NCI-H345 treated with DMSO at 0.1 percent for 48 hours (cell line): ENCODE results near the gene FAM209A.
"Not testable (repeated sequence)": the region's sequence is repeated elsewhere in the genome, so short reads cannot be mapped to it uniquely, and the experiment has no call there.

Experiments
- DNase-seq: peaks from one replicate; lab custom pipeline; 2025; ENCODE audit not compliant: unreplicated experiment; lab: John Stamatoyannopoulos, UW

FAM209A gene

GRCh38 chr20:56524444-56524843 lies at the start of gene FAM209A:
Gene FAM209A (plus strand): TSS chr20:56524744. CDS start chr20:56524809, 65 bp downstream.
- not testable (repeated sequence) for DNase-seq

- DNase-seq: no peak
Measured at GRCh38 chr20:56483970-56484369, 40.6 kb upstream of the FAM209A start.

GRCh38 chr20:56487216-56487615 lies 37.3 kb upstream of the FAM209A start:
- no peak for DNase-seq

- DNase-seq: no peak
Measured at GRCh38 chr20:56488566-56488965, 36.0 kb upstream of the FAM209A start.

- DNase-seq: no peak
Measured at GRCh38 chr20:56501116-56501515, 23.4 kb upstream of the FAM209A start.

- DNase-seq: no peak
Measured at GRCh38 chr20:56503916-56504315, 20.6 kb upstream of the FAM209A start.

GRCh38 chr20:56504373-56505005 lies 20.1 kb upstream of the FAM209A start:
- DNase-seq: no peak

GRCh38 chr20:56506103-56506502 lies 18.4 kb upstream of the FAM209A start:
- DNase-seq: no peak

GRCh38 chr20:56511926-56512325 lies 12.6 kb upstream of the FAM209A start:
- DNase-seq: no peak

GRCh38 chr20:56513161-56514150 lies 11.1 kb upstream of the FAM209A start:
- no peak for DNase-seq

- DNase-seq: no peak
Measured at GRCh38 chr20:56516631-56517030, 7.9 kb upstream of the FAM209A start.

GRCh38 chr20:56517211-56517610 lies 7.3 kb upstream of the FAM209A start:
- DNase-seq: no peak

- DNase-seq: no peak
Measured at GRCh38 chr20:56517641-56518040, 6.9 kb upstream of the FAM209A start.

GRCh38 chr20:56518126-56518525 lies 6.4 kb upstream of the FAM209A start:
- no peak for DNase-seq

- DNase-seq: no peak
Measured at GRCh38 chr20:56518721-56519398, 5.7 kb upstream of the FAM209A start.

- no peak for DNase-seq
Measured at GRCh38 chr20:56519551-56519950, 5.0 kb upstream of the FAM209A start.

- DNase-seq: no peak
Measured at GRCh38 chr20:56520180-56520579, 4.4 kb upstream of the FAM209A start.

- DNase-seq: not testable (repeated sequence)
Measured at GRCh38 chr20:56520746-56521354, 3.7 kb upstream of the FAM209A start.

GRCh38 chr20:56522311-56522710 lies 2.2 kb upstream of the FAM209A start:
- DNase-seq: no peak

GRCh38 chr20:56527521-56527920 lies 3.0 kb downstream of the FAM209A start:
- no peak for DNase-seq

- not testable (repeated sequence) for DNase-seq
Measured at GRCh38 chr20:56532946-56533345, 8.4 kb downstream of the FAM209A start, which contains the start of gene FAM209B. Gene FAM209B (plus strand): TSS chr20:56533246. CDS start chr20:56533342, 96 bp downstream.
